Measurements from ENCODE around the gene UCK2.

Gene UCK2

GRCh38 chr1:165937829-165938228 is 110.4 kb downstream of the UCK2 start:
- no peak for DNase-seq (ENCODE audit: low read depth in 2 of 2)

DNA sequence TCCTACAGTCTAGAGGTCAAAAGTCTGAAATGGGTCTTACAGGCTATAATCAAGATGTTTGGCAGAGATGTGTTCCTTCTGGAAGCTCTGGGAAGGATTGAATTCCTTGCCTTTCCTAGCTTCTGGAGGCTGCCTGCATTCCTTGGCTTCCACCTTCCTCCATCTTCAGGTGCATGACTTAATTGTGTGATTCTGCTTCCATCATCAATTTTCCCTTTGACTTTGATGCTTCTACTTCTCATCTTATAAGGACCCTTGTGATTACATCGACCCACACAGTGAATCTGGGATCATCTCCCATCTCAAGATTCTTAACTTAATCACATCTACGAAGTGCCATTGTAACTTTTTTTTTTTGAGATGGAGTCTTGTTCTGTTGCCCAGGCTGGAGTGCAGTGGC is 111.4 kb downstream of the UCK2 start:
- DNase-seq (ENCODE audit: low read depth in 2 of 2) = no peak

DNA sequence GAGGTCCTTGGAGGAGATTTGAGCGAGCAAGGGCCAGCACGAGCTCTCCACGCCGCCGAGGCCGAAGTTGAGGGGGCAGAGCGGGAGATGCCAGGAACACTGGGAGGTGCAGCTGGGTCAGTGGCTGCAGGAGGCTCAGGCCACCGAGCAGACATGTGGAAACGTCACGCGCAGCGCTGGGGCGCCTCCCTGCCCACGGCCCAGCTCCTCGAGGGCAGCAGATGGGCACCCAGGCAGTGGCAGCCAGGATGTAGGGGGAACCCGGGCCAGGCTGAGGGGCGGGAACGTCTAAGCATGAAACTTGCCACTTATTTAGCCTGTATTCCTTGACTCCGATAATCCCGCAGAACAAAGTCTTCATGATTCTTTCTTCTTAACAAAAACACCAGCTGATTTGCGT is 114.1 kb downstream of the UCK2 start:
- DNase-seq (ENCODE audit: low read depth in 2 of 2) = no peak

- DNase-seq (ENCODE audit: low read depth in 2 of 2) = no peak
Measured at GRCh38 chr1:165942062-165942461, 114.6 kb downstream of the UCK2 start.

DNA sequence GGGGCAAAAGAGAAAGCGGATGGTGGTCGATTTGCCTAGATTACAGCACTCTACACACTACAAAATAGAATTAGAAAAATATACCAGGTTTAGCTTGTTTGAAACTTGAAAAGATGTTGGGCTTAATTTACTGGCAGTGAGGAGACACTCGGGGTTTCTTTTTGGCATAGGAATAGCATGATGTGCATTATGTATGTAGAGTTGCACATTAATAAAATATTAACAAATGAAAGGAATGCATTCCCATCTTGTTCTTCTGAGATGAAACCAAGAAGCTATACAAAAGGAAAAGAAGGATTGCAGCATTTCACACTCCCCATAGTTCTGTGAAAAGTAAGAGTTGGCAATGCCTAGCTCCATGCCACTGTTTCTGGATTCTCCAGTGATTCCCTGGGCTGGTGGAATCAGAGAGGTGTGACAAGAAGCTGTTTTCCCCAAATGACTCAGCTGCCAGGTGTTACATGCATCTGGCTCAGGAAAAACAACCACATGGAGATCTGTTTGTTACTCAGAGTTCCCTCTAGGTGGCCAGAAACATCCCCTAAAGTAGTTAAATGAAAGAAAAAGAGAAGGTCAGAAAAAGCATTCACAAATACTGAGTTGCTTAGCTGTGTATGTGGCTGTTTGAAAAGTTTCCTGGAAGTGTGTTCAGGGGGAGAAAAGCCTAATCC is 115.6 kb downstream of the UCK2 start:
- DNase-seq (ENCODE audit: low read depth in 2 of 2) = no peak

DNA sequence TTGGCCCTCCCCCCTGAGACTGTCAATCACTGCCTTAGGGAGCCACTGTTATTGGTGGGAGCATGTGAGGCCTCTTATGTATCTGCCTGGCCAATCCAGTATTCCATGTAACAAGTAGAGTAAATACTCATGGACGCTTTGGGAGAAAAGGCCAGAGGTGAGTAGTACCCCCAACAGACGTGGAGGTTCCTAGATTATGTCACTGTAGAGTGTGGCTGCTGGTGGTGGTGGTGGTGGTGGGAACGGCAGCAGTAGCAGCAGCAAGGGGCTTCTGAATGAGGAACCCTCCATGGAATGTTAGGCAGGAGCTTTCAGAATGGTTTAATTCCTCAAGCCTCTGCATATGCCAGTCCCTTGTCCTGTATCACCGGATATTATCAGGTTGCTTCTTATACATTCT is 118.5 kb downstream of the UCK2 start:
- no peak for DNase-seq (ENCODE audit: low read depth in 2 of 2)

DNA sequence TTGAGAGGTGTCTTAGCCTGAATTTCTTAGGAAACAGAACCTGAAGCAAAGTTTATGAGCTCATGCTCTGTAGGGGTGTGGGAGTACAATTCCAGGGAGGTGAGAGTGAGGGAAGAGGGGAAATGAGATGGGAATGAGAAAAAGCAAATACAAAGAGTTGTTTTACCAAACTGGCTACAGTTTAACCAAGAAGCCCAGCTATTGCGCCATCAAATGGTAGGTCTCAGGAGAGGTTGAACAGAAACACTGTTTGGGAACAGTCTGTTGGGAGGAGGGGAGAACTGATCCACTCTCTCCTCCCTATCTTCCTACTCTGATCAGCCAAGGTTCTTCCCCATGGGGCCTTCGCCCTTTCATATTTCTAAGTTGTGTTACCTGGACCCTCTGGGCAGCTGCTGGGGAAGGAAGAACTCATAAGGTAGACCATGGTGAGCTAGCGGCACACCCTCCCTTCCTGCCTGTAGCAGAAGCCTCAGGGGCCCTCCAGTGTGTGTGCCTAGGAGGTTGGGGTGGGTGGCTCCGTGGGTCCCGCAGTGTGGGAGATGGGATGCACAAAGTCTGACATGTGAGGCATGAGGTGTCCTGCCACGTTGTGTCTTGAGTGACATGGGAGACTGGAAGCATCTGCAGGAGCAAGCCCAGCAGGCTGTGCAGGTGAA is 120.5 kb downstream of the UCK2 start:
- no peak for DNase-seq (ENCODE audit: low read depth in 2 of 2)

DNA sequence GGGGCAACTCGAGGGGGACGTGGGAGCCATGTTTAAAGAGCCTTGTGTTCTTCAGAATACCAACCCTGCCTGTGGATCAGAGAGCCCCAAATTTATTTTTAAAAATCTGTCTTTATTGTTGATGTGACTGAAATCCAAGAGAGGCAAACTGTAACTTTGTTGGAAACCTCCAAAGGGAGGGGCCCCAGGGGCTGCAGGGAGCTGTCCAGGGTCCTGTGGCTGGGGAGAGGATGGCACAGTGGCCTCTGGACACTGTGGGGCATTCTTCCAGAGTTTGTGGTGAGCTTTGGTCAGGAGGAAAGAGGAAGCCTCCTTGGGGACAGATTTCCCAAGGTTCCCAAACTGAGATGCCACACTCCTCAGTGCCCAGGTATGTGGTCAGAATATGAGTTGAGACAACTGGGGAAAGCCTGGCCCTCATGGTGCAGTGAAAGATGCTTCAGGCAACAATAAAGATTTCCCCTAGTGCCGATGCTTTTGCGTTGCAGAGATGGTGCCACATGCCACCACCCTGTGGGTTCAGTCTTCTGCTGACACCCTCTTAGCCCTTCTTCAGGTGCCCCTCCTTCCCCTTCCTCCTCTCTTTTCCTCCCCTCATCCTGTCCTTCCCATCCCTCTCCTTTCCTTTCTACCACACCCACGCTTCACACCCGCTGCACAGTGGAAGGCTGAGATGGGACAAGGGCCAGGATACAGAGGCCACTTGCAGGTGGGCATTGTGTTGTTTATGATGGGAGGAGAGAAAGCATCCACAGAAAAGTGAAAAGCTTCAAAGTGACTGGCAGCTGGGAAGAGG is 122.1 kb downstream of the UCK2 start:
- no peak for DNase-seq (ENCODE audit: low read depth in 2 of 2)

- no peak for DNase-seq (ENCODE audit: low read depth in 2 of 2)
Measured at GRCh38 chr1:165954940-165955339, 127.5 kb downstream of the UCK2 start.

GRCh38 chr1:165958306-165958705 is 130.9 kb downstream of the UCK2 start:
- DNase-seq (ENCODE audit: low read depth in 2 of 2) = no peak

- no peak for DNase-seq (ENCODE audit: low read depth in 2 of 2)
Measured at GRCh38 chr1:165960136-165960535, 132.7 kb downstream of the UCK2 start.

- no peak for DNase-seq (ENCODE audit: low read depth in 2 of 2)
Measured at GRCh38 chr1:165960881-165961280, 133.5 kb downstream of the UCK2 start.
